A673 (cell line): ENCODE measurements around the gene WLS. TPM values are rescaled to one million over a fixed set of nuclear protein-coding genes. Genes with fewer than 3 reads are reported as not detected.

Experiments
- BruUV-seq: library from RNA; stranded (reverse); fragments of 400-500 nt; replicated peaks from 2 replicates; lab custom pipeline; 2021; lab: Mats Ljungman, UMichigan
- CTCF ChIA-PET: fragments of 300-600 bp; sonication (Branson Sonifier 250); formaldehyde crosslinking; loops from one replicate; lab custom pipeline; 2022; ENCODE audit warnings: antibody characterized with exemption; lab: Charles Lee
- POLR2A ChIA-PET: fragments of 300-600 bp; sonication (Branson Sonifier 250); formaldehyde crosslinking; loops from one replicate; lab custom pipeline; 2022; ENCODE audit warnings: antibody characterized with exemption; ENCODE audit not compliant: low non-redundant PET; lab: Charles Lee
- DNase-seq: peaks from one replicate; pipeline ENCODE4 v3.0.0-alpha.2; 2015; ENCODE audit warnings: low spot score
- H3K27ac ChIP-seq: fragments of 200-600 bp; sonication (generic); 2 replicates; pipeline ENCODE4 v1.5.1; 2016; ENCODE audit warnings: mixed run types, low read depth, mild to moderate bottlenecking, mixed read lengths, antibody characterized with exemption, low read length; ENCODE audit not compliant: poor library complexity, severe bottlenecking
- H3K27me3 ChIP-seq: fragments of 200-600 bp; sonication (generic); replicated peaks from 2 replicates; pipeline ENCODE4 v1.6.1; 2017; ENCODE audit warnings: mixed run types, low read depth, mild to moderate bottlenecking, mixed read lengths, antibody characterized with exemption, low read length; ENCODE audit not compliant: insufficient read depth, poor library complexity
- H3K36me3 ChIP-seq: fragments of 200-600 bp; sonication (generic); 2 replicates; pipeline ENCODE4 v1.6.1; 2016; ENCODE audit warnings: mixed run types, mild to moderate bottlenecking, mixed read lengths, antibody characterized with exemption, low read length; ENCODE audit not compliant: insufficient read depth, poor library complexity, severe bottlenecking
- H3K4me1 ChIP-seq: fragments of 200-600 bp; sonication (generic); 2 replicates; pipeline ENCODE4 v1.6.1; 2017; ENCODE audit warnings: mixed run types, mild to moderate bottlenecking, mixed read lengths, antibody characterized with exemption, low read length; ENCODE audit not compliant: insufficient read depth, poor library complexity, severe bottlenecking
- H3K4me3 ChIP-seq: fragments of 200-600 bp; sonication (generic); 2 replicates; pipeline ENCODE4 v1.5.1; 2016; ENCODE audit warnings: low read depth, mixed run types, mild to moderate bottlenecking, mixed read lengths, low read length; ENCODE audit not compliant: poor library complexity, severe bottlenecking
- H3K9me3 ChIP-seq: fragments of 200-600 bp; sonication (generic); 2 replicates; pipeline ENCODE4 v1.6.1; 2016; ENCODE audit warnings: mixed run types, low read depth, mild to moderate bottlenecking, mixed read lengths, antibody characterized with exemption, low read length; ENCODE audit not compliant: poor library complexity, severe bottlenecking
- EZH2 ChIP-seq: fragments of 200-600 bp; sonication (generic); IDR thresholded peaks from 2 replicates; pipeline ENCODE4 v1.6.1; 2017; ENCODE audit warnings: borderline replicate concordance, low read depth, mild to moderate bottlenecking, mixed read lengths, antibody characterized with exemption, low read length; ENCODE audit not compliant: poor library complexity, severe bottlenecking
- intact Hi-C: fragments of 100-400 bp; cut with micrococcal nuclease; formaldehyde crosslinking; loops from one replicate; pipeline ENCODE4 v1.10.0; 2022; ENCODE audit not compliant: unreplicated experiment
- total RNA-seq: library from RNA; stranded (reverse); gene quantifications from 2 replicates; pipeline ENCODE4 v1.2.3, GENCODE V29; 2021
- TF ChIP-seq, protein P1 (sequence below): fragments of 300-800, 200-600 bp; sonication (generic); conservative IDR thresholded peaks from 2 replicates; pipeline ENCODE4 v1.5.1; 2017; ENCODE audit warnings: low read depth, mild to moderate bottlenecking, antibody characterized with exemption, low read length, moderate library complexity, mixed read lengths

The WLS gene
- total RNA-seq, 1 experiment from 2014 or later, result 144 TPM

DNA sequence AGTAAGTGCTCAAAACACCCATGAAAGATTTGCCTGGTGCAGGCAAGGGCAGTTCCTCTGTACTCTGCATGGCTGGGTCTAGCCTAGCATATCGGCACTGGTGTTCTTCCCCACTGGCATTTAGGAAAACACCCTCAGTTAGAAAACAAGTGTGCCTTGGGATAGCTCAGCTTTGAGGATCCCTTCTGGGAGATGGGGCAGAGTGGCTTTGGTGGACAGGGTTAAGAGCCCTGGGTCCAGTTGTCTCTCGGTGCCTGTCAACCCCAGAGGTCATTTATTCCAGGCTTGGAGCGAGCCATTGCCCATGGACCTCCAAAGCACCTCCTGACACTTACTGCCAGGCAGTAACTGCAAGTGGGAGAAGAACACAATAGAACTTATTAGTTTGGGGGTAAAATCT, 101.1 kb downstream of the WLS start:
- BruUV-seq, result no TSS peak
- Histone ChIP-seq H3K36me3 (peaks cover 11% of the 10 kb centered on the region), H3K9me3 (no peaks in the 10 kb centered on the region), H3K4me3 (no peak overlapping the region), H3K27me3 (no peaks in the 10 kb centered on the region), H3K27ac (no peak overlapping the region), H3K4me1 (no peaks in the 10 kb centered on the region)
- no peak for TF ChIP-seq EZH2
- TF ChIP-seq, protein P1, sequence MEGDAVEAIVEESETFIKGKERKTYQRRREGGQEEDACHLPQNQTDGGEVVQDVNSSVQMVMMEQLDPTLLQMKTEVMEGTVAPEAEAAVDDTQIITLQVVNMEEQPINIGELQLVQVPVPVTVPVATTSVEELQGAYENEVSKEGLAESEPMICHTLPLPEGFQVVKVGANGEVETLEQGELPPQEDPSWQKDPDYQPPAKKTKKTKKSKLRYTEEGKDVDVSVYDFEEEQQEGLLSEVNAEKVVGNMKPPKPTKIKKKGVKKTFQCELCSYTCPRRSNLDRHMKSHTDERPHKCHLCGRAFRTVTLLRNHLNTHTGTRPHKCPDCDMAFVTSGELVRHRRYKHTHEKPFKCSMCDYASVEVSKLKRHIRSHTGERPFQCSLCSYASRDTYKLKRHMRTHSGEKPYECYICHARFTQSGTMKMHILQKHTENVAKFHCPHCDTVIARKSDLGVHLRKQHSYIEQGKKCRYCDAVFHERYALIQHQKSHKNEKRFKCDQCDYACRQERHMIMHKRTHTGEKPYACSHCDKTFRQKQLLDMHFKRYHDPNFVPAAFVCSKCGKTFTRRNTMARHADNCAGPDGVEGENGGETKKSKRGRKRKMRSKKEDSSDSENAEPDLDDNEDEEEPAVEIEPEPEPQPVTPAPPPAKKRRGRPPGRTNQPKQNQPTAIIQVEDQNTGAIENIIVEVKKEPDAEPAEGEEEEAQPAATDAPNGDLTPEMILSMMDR, result no peak
- DNase-seq, result no peak
- ChIA-PET CTCF (no interaction called here), POLR2A (no interaction called here)
- intact Hi-C loops, result no loop called here

DNA sequence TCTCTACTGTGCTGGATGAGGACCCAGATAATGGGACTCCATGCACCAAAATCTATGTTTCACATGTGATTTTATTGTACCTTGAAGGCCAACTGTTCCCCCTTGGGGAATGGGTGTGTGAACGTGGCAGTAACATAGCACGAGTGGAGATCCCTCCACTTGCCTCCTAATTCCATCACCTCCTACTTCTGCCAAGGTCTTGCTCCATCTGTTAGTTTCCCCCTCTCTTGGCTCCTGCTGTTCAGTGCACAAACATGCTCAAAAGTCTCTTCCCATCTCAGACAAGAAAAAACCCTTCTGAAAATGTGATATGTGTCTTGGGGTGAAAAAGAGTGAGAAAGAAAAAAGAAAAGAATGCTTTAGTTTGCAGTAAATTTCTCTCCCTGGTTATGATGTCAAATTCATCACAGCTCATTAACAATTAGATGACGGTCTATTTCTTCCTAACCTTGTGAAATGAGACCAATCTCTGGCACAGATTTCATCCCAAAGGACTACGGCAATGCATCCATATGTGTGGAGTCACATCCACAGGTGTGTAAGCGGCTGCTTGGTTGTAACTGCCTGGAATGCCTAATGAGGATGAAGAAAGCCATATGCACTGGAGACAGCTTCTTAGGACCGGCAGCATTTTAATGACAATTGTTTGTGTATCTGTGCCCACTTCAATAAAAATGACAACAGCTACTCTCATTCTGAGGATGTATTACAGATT, 102.6 kb downstream of the WLS start:
- CTCF ChIA-PET, result interaction anchor here (1.8 kb wide), 1 partner anchor 9 kb away, joined by 4 read pairs; no protein-coding TSS in a partner anchor
- no peaks in the 10 kb centered on the region for H3K4me1 ChIP-seq
- H3K9me3 ChIP-seq, result no peaks in the 10 kb centered on the region
- POLR2A ChIA-PET, result no interaction called here
- no peak overlapping the region for H3K4me3 ChIP-seq
- H3K27me3 ChIP-seq, result no peaks in the 10 kb centered on the region
- BruUV-seq, result no TSS peak
- intact Hi-C loops, result no loop called here
- peaks cover 24% of the 10 kb centered on the region for H3K36me3 ChIP-seq
- no peak overlapping the region for H3K27ac ChIP-seq
- no peak for DNase-seq
- TF ChIP-seq, protein P1, result no peak
- TF ChIP-seq EZH2, result no peak

DNA sequence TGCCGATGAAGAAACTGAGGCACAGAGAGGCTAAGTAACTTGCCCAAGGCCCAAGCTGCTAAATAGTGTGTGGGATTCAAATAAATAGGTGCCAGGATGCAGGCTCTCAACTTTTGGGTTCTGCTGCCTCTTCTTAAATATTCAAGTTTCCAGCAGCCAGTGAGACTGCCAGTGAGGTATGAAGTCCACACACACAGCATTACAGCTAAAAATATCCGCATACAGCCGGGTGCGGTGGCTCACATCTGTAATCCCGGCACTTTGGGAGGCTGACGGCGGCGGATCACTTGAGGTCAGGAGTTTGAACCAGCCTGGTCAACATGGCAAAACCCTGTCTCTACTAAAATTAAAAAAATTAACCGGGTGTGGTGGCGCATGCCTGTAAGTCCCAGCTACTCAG, 103.5 kb downstream of the WLS start:
- CTCF ChIA-PET, result interaction anchor here (1.8 kb wide), 1 partner anchor 8 kb away, joined by 4 read pairs; no protein-coding TSS in a partner anchor
- H3K27ac ChIP-seq, result no peak overlapping the region

More for the DNA sequence above, 103.5 kb downstream of the WLS start:
- Histone ChIP-seq H3K27me3 (no peaks in the 10 kb centered on the region), H3K9me3 (no peaks in the 10 kb centered on the region), H3K4me3 (no peak overlapping the region), H3K4me1 (no peaks in the 10 kb centered on the region), H3K36me3 (peaks cover 23% of the 10 kb centered on the region)
- no peak for DNase-seq
- no peak for TF ChIP-seq EZH2
- TF ChIP-seq, protein P1, result no peak
- intact Hi-C loops, result no loop called here
- BruUV-seq, result no TSS peak
- POLR2A ChIA-PET, result no interaction called here
